ENCODE results near the gene WDR45. TPM values are rescaled to one million over a fixed set of nuclear protein-coding genes. Genes with fewer than 3 reads are reported as not detected.

WDR45 gene
- total and polyA plus RNA-seq, 2 of the 4 experiments (the other 2 are of a cell fraction) = 40.7 to 67.4 TPM

DNA sequence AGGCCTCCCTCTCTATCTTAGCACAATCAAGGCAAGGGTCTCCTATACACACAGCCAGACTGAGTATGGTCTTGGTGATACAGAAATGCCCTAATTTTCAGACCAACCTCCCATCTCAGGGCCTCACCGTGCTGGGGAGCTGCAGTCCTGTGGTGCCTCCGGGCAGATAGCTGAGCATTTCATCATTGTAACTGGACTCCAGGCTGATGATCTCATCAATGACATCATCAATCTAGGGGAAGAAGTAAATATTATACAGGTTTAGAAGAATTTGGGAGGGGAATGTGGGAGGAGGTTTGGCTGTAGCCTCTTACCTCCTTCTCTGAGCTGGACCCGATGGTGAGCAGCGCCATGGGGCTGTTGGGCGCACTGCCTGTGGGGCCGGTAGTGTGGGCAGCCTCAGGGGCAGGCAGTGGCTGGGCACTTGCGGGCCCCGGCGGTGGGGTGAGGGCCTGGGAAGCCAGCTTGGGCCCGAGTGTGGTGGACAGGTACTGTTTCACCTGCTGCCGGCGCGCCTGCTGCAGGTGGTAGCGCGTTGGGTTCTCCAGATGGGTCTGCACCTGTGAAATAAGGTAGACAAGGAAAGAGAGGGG, 41.7 kb downstream of the WDR45 start:
- Histone ChIP-seq H2BK20ac (ENCODE audit: low read depth, low read length) (no peak overlapping the region), H3K14ac (replicated peaks; ENCODE audit: low read depth, low read length) (no peak overlapping the region), H3K18ac (ENCODE audit: low read depth, low read length) (peak overlapping the region; percentile 70; the same call in 1 of the 2 replicates), H2AK5ac (ENCODE audit: low read depth, low read length) (peak overlapping the region; percentile 34), H3K79me1 (ENCODE audit: low read depth in 1 of 2, low read length in 2 of 2) (peaks cover 5 to 44% of the 10 kb centered on the region in 2 experiments), H2BK5ac (ENCODE audit: low read depth, low read length, poor library complexity, severe bottlenecking) (peak overlapping the region; percentile 74), H3K36me3 (ENCODE audit: control insufficient read depth, insufficient read depth, low read length) (peaks cover 50% of the 10 kb centered on the region), H2AK9ac (replicated peaks; ENCODE audit: low read depth, low read length, poor library complexity) (no peak overlapping the region), H3K4me3 (ENCODE audit: insufficient read depth, low read depth, low read length) (no peak overlapping the region), H4K5ac (ENCODE audit: low read depth, low read length) (peak overlapping the region; percentile 67; the same call in 1 of the 2 replicates), H3K27ac (ENCODE audit: insufficient read depth, low read length) (peak overlapping the region; percentile 99), H3K9me1 (ENCODE audit: insufficient read depth, low read length) (no peaks in the 10 kb centered on the region), H2BK120ac (ENCODE audit: low read depth, low read length) (no peak overlapping the region), H3K56ac (ENCODE audit: extremely low read depth, insufficient read depth, low read length) (no peak overlapping the region), H3K27me3 (ENCODE audit: control insufficient read depth, insufficient read depth, low read length) (no peaks in the 10 kb centered on the region), H3K9me3 (ENCODE audit: control insufficient read depth, insufficient read depth, low read length) (no peaks in the 10 kb centered on the region), H4K91ac (ENCODE audit: insufficient read depth, low read depth, low read length) (no peak overlapping the region; the same call in 1 of the 2 replicates), H3K4ac (ENCODE audit: low read depth, low read length) (peak overlapping the region; percentile 99), H4K20me1 (ENCODE audit: insufficient read depth, low read length) (peaks cover 4% of the 10 kb centered on the region; the same call in 1 of the 2 replicates), H3K4me1 (ENCODE audit: control insufficient read depth, insufficient read depth, low read length) (peaks cover 17% of the 10 kb centered on the region), H2BK15ac (ENCODE audit: low read depth, low read length) (no peak overlapping the region; the same call in 2 of the 3 replicates), H3K23ac (ENCODE audit: low read depth, low read length) (no peak overlapping the region), H4K8ac (ENCODE audit: low read depth in 2 of 2, low read length in 2 of 2) (peak overlapping the region in 1 of 2 experiments; percentile 41; a peak in 1 of 4 replicates), H3K9ac (ENCODE audit: low read depth, low read length) (no peak overlapping the region), H2AFZ (replicated peaks; ENCODE audit: low read length, poor library complexity) (no peak overlapping the region), H3K4me2 (ENCODE audit: low read depth, low read length) (peak overlapping the region; percentile 19; the same call in 1 of the 2 replicates)
- DNase-seq = peak; percentile 81
- TF ChIP-seq FOS (IDR thresholded peaks at IDR 0.05; ENCODE audit: low read depth, low read length) = 0 out of 2 replicates have a peak, but pooled peaks have one; percentile 7
- TF ChIP-seq CEBPB (IDR thresholded peaks at IDR 0.05; ENCODE audit: low read depth, low read length) = peak; percentile 64
- no peak for TF ChIP-seq MAZ (IDR thresholded peaks at IDR 0.05; ENCODE audit: borderline replicate concordance, low read depth, low read length)
- no peak for ATAC-seq (ENCODE audit: low read depth)
- POLR2A ChIA-PET (ENCODE audit: unreplicated experiment) = no interaction called here
- CTCF ChIA-PET = no interaction called here
- no TSS peak for BruUV-seq (replicated peaks)
- dilution Hi-C loops (cut with HindIII; ENCODE audit: low sequenced_read_pairs, unreplicated experiment) = no loop called here
- WGBS, 2 experiments (ENCODE audit: extremely low coverage in 2 of 2, insufficient read length in 1 of 2) = 73% methylated on average over 3 of the region's 15 CpGs; no CpG with 5 or more reads in 1 of the 2 experiments
- intact Hi-C loops (cut with micrococcal nuclease) = no loop called here
- in situ Hi-C loops (cut with MboI; ENCODE audit: low sequenced_read_pairs) = no loop called here

All from IMR-90 (cell line).